Fibroblast of the aortic adventitia (primary cell): ENCODE measurements around the gene PIEZO1. TPM values are rescaled to one million over a fixed set of nuclear protein-coding genes. Genes with fewer than 3 reads are reported as not detected.
"Not testable (repeated sequence)": the region's sequence is repeated elsewhere in the genome, so short reads cannot be mapped to it uniquely, and the experiment has no call there.

ENCODE experiments used
- DNase-seq: peaks from one replicate; pipeline ENCODE4 v3.0.0-alpha.2; 2010; ENCODE audit warnings: low read depth
- H3K4me3 ChIP-seq: 2 replicates; pipeline ENCODE4 v1.5.1; 2011; ENCODE audit warnings: low read depth, mild to moderate bottlenecking, control low read depth, low read length, moderate library complexity
- CTCF ChIP-seq: IDR thresholded peaks from 2 replicates; pipeline ENCODE4 v1.5.1; 2011; ENCODE audit warnings: mild to moderate bottlenecking, low read length, control low read depth, inconsistent platforms; ENCODE audit not compliant: insufficient read depth
- total RNA-seq: library from RNA; depleted of rRNA; stranded (reverse); fragments of >200 nt; gene quantifications from 2 replicates; pipeline ENCODE4 v1.2.3, GENCODE V29; 2012; ENCODE audit warnings: low replicate concordance

PIEZO1 gene
- total RNA-seq, 1 donor, result 143 TPM

GRCh38 chr16:88671806-88672205 is 113.2 kb downstream of the PIEZO1 start:
- H3K4me3 ChIP-seq, result no peak overlapping the region
- DNase-seq, result no peak
- no peak for TF ChIP-seq CTCF

GRCh38 chr16:88669980-88670379 is 115.0 kb downstream of the PIEZO1 start:
- peak; percentile 33 for DNase-seq
- H3K4me3 ChIP-seq, result no peak overlapping the region
- TF ChIP-seq CTCF, result no peak

- not testable (repeated sequence) for DNase-seq, H3K4me3 ChIP-seq
These were observed 115.5 kb downstream of the PIEZO1 start for GRCh38 chr16:88669493-88669892.

GRCh38 chr16:88667461-88667860 is 117.6 kb downstream of the PIEZO1 start:
- no peak overlapping the region for H3K4me3 ChIP-seq
- no peak for DNase-seq
- no peak for TF ChIP-seq CTCF

GRCh38 chr16:88665570-88665969 is 119.5 kb downstream of the PIEZO1 start:
- no peak overlapping the region for H3K4me3 ChIP-seq
- no peak for DNase-seq
- TF ChIP-seq CTCF, result no peak

Other genes with a start within 250 kb of the PIEZO1 start
- gene ZC3H18, start 214.8 kb downstream of the PIEZO1 start, total RNA-seq, result 13.3 and 23.8 TPM in 2 replicates
- not detected in 2 replicates for gene IL17C, start 146.6 kb downstream of the PIEZO1 start, total RNA-seq
- 41.5 and 98.0 TPM in 2 replicates for gene CYBA, start 134.2 kb downstream of the PIEZO1 start, total RNA-seq
- gene MVD, start 122.1 kb downstream of the PIEZO1 start, total RNA-seq, result 24.4 and 97.4 TPM in 2 replicates
- gene SNAI3, start 98.7 kb downstream of the PIEZO1 start, total RNA-seq, result not detected in 2 replicates
- 10.2 and 14.1 TPM in 2 replicates for gene RNF166, start 78.8 kb downstream of the PIEZO1 start, total RNA-seq
- 4.3 and 15.2 TPM in 2 replicates for gene CTU2, start 78.7 kb downstream of the PIEZO1 start, total RNA-seq
- 0.82 and 26.8 TPM in 2 replicates for gene CDT1, start 18.6 kb upstream of the PIEZO1 start, total RNA-seq
- gene APRT, start 26.7 kb upstream of the PIEZO1 start, total RNA-seq, result 54.0 and 73.8 TPM in 2 replicates
- gene GALNS, start 71.7 kb upstream of the PIEZO1 start, total RNA-seq, result 11.6 and 22.5 TPM in 2 replicates
- gene TRAPPC2L, start 71.9 kb upstream of the PIEZO1 start, total RNA-seq, result 30.6 and 57.2 TPM in 2 replicates
- gene PABPN1L, start 81.4 kb upstream of the PIEZO1 start, total RNA-seq, result not detected in 2 replicates
- gene CBFA2T3, start 192.0 kb upstream of the PIEZO1 start, total RNA-seq, result not detected in 2 replicates